Measurements from ENCODE around the gene KRTCAP2. TPM values are rescaled to one million over a fixed set of nuclear protein-coding genes. Genes with fewer than 3 reads are reported as not detected.
A peak's percentile ranks its signal among the peaks of the same experiment; 100 is the strongest.
"Not testable (repeated sequence)": the region's sequence is repeated elsewhere in the genome, so short reads cannot be mapped to it uniquely, and the experiment has no call there.

The KRTCAP2 gene
- polyA plus RNA-seq = 99.1 to 183 TPM (median 127 TPM) in 3 replicates
- polyA plus RNA-seq (2011; ENCODE audit: low read depth) = 30.8 TPM
- 176 and 199 TPM in 2 replicates for polyA plus RNA-seq (2011; cell fraction: cytosol; rRNA removed)
- polyA plus RNA-seq (2011; cell fraction: nucleus; rRNA removed) = 136 and 150 TPM in 2 replicates
- polyA plus RNA-seq (2012; ENCODE audit: low replicate concordance) = 216 and 229 TPM in 2 replicates
- 140 to 403 TPM (median 203 TPM) in 3 replicates for polyA minus RNA-seq
- 199 TPM for polyA minus RNA-seq (2011; cell fraction: cytosol; rRNA and poly(A)+ RNA removed)
- polyA minus RNA-seq (2011; cell fraction: nucleus; rRNA and poly(A)+ RNA removed) = 30.2 and 35.8 TPM in 2 replicates

- Histone ChIP-seq H3K4me3 (ENCODE audit: control insufficient read depth in 2 of 3, extremely low read depth in 1 of 3, insufficient read depth in 2 of 3, low read depth in 1 of 3, low read length in 3 of 3) (peak within 1 kb of the TSS; percentile 69 to 94 (median 90)), H3K36me3 (ENCODE audit: control insufficient read depth in 2 of 2, extremely low read depth in 1 of 2, insufficient read depth in 2 of 2, low read length in 2 of 2) (peaks cover 14 to 17% of the 10 kb centered on the region in 2 experiments), H3K9me3 (ENCODE audit: control insufficient read depth, low read depth, low read length) (no peaks in the 10 kb centered on the region), H3K27me3 (ENCODE audit: control insufficient read depth, extremely low read depth, insufficient read depth, low read length) (no peaks in the 10 kb centered on the region), H3K4me1 (ENCODE audit: control insufficient read depth, extremely low read depth, insufficient read depth, low read length) (peaks cover 23% of the 10 kb centered on the region), H4K20me1 (ENCODE audit: control insufficient read depth, extremely low read depth, insufficient read depth, low read length) (no peaks in the 10 kb centered on the region), H2AFZ (ENCODE audit: control insufficient read depth, low read length) (peak within 1 kb of the TSS; percentile 90), H3K79me2 (ENCODE audit: control insufficient read depth, insufficient read depth, low read length) (peaks cover 16% of the 10 kb centered on the region), H3K4me2 (ENCODE audit: control insufficient read depth, extremely low read depth, insufficient read depth, low read depth, low read length) (peak within 1 kb of the TSS; percentile 82), H3K27ac (ENCODE audit: control insufficient read depth, insufficient read depth, low read length) (peak within 1 kb of the TSS; percentile 86), H3K9me1 (ENCODE audit: control insufficient read depth, extremely low read depth, insufficient read depth, low read length) (no peaks in the 10 kb centered on the region), H3K9ac (ENCODE audit: control insufficient read depth, extremely low read depth, insufficient read depth, low read length) (peak within 1 kb of the TSS; percentile 92)
- FAIRE-seq (peak; percentile 32), DNase-seq (ENCODE audit: low read depth, low spot score) (peak; percentile 84)
- TF ChIP-seq EZH2 (IDR thresholded peaks at IDR 0.05; ENCODE audit: low read length) (no peak), CTCF (optimal IDR thresholded peaks at IDR 0.05 in 1 of 3, IDR thresholded peaks at IDR 0.05 in 1 of 3, conservative IDR thresholded peaks at IDR 0.05 in 1 of 3; ENCODE audit: extremely low read depth in 1 of 3, insufficient read depth in 2 of 3, low read length in 3 of 3) (peak; percentile 96 to 98 (median 97))
- dilution Hi-C loops (cut with MboI; ENCODE audit: extremely low pct_ligation_motif_present, low sequenced_read_pairs) = no loop called here
These were observed at the start of gene KRTCAP2 for GRCh38 chr1:155172732-155173477. Gene KRTCAP2, minus strand, starts transcription at chr1:155173304. Its CDS starts 80 bp downstream, at chr1:155173224.

- H3K79me2 ChIP-seq (ENCODE audit: control insufficient read depth, insufficient read depth, low read length); DNase-seq (ENCODE audit: low read depth, low spot score); dilution Hi-C loops (cut with MboI; ENCODE audit: extremely low pct_ligation_motif_present, low sequenced_read_pairs); H3K9me3 ChIP-seq (ENCODE audit: control insufficient read depth, low read depth, low read length); H2AFZ ChIP-seq (ENCODE audit: control insufficient read depth, low read length); H3K4me2 ChIP-seq (ENCODE audit: control insufficient read depth, extremely low read depth, insufficient read depth, low read depth, low read length); H3K9ac ChIP-seq (ENCODE audit: control insufficient read depth, extremely low read depth, insufficient read depth, low read length); H3K27ac ChIP-seq (ENCODE audit: control insufficient read depth, insufficient read depth, low read length); FAIRE-seq; H3K27me3 ChIP-seq (ENCODE audit: control insufficient read depth, extremely low read depth, insufficient read depth, low read length); H3K4me3 ChIP-seq (ENCODE audit: control insufficient read depth in 2 of 3, extremely low read depth in 1 of 3, insufficient read depth in 2 of 3, low read depth in 1 of 3, low read length in 3 of 3); H3K36me3 ChIP-seq (ENCODE audit: control insufficient read depth in 2 of 2, extremely low read depth in 1 of 2, insufficient read depth in 2 of 2, low read length in 2 of 2); H4K20me1 ChIP-seq (ENCODE audit: control insufficient read depth, extremely low read depth, insufficient read depth, low read length); H3K9me1 ChIP-seq (ENCODE audit: control insufficient read depth, extremely low read depth, insufficient read depth, low read length): not testable (repeated sequence)
- H3K4me1 ChIP-seq (ENCODE audit: control insufficient read depth, extremely low read depth, insufficient read depth, low read length) = peaks cover 22% of the 10 kb centered on the region
These were observed 47.3 kb upstream of the KRTCAP2 start for GRCh38 chr1:155220211-155220965.

All from keratinocyte (primary cell).